NCI-H226 (cell line): Measurements from ENCODE around the gene FPR1.

ENCODE experiments used
- DNase-seq: peaks from one replicate; pipeline ENCODE4 v3.0.0-alpha.2; 2015

FPR1 gene

DNA sequence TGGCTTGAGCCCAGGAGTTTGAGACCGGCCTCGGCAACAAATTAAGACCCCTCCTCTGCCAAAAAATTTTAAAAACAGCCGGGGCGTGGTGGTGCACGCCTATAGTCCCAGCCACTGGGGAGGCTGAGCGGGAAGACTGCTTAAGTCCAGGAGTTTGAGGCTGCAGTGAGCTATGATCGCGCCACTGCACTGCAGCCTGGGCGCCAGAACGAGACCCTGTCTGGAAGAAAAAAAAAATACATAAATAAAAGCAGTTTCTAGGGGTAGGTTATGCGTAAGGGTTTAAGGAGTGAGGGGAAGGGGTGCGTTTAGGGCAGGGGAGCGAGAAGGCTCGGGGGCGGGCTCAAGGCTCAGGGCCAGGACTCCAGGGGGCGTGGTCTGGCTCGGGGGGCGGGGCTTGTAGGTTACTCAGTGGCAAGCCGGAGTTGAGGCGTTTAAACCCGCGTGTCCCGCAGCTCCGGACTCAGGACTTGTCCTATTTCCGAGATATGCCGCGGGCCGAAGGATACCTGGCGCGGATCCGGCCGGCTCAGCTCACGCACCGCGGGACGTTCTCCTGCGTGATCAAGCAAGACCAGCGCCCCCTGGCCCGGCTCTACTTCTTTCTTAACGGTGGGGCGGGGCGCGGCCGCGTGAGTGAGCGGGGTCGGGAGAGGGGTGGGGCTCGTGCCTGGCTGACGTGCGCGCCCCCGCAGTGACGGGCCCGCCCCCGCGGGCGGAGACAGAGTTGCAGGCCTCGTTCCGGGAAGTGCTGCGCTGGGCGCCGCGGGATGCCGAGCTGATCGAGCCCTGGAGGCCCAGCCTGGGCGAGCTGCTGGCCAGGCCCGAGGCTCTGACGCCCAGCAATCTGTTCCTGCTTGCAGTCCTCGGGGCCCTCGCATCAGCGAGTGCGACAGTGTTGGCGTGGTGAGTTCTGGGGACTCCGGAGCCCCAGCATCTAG is 47.8 kb downstream of the FPR1 start:
- DNase-seq = peak; percentile 91

- no peak for DNase-seq
Measured at GRCh38 chr19:51702825-51703574, 48.7 kb downstream of the FPR1 start.

DNA sequence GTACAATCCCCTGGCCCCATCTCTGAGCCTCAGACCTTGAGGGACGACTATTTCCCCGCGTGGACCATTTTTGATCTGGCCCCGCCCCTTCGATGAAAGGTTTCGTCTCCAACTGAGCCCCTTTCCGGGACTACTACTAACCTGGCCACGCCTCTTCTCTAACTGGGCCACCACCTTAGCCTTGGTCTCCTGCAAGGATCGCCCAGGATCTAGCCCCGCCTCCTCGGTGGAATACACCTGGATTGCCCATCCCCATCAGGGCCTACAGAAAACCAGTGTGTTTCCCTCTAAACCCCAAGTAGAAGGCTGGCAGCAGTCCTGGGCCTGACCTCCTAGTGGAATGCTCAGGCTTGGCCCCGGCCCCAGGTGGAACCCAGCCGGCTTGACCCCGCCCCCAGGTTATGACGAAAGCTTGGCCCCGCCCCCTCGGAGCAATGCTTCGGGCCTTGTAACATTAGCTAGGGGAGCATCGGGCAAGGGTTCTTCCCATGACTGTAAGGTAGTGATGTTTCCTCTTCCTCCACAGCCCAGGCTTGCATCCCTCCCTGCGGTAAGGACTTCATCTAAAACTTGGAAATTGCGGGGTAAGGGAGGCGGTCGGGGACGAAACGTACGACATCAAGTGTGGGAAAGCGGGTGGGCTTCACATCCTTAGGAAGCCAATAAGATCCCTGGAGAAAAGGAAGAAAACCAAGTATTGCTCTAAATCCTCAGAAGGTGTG is 49.4 kb downstream of the FPR1 start:
- DNase-seq = peak; percentile 72

- DNase-seq = no peak
Measured at GRCh38 chr19:51701468-51702100, 50.1 kb downstream of the FPR1 start.

GRCh38 chr19:51699170-51699569 is 52.5 kb downstream of the FPR1 start:
- DNase-seq = no peak

DNA sequence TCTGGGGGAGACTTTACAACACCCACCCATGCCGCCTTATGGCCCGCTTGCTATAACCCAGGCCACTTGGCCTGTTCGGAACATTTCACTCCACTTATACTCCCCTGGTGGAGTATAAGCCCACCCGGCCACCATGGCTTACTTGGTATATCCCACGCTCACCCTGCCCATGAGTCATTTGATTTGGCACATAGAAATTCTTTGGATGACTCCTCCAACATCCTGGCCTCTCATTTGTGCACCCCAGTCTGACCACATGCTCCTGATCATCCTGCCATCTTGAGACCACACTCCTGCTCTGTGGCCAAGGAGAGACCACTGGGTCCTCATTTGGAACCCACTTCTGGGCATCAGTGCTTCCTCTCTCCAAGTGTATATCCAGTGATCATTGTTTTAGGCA is 53.4 kb downstream of the FPR1 start:
- DNase-seq = peak; percentile 38

DNA sequence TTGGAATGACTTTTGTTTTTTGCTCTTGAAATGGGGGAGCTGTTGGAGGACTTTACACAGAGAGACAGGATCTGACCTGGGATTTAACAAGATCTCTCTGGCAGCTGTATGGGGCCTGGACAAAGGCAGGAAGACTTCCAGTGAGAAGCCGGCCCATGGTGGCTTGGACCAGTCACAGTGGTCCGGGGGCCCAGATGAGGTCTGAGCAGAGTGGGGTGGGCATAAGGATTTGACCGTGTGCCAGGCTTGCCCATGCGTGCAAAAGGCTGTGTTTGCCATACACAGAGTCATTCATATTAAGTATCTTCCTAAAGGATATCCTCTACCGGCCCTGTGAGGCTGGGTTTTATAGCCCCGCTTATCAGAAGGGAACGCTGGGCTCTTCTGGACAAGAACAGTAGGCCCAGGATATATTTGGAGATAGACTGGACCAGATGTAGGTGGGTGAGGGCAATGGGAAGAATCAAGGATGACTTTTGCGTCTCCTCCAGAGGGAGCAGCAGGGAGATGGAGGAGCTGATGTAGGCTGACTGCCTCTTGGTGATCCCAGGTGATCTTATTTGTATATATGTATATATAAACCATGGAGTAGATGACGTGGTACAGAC is 54.4 kb downstream of the FPR1 start:
- DNase-seq = no peak

GRCh38 chr19:51696606-51697005 is 55.1 kb downstream of the FPR1 start:
- no peak for DNase-seq
